ENCODE data around the gene RCCD1. TPM values are rescaled to one million over a fixed set of nuclear protein-coding genes. Genes with fewer than 3 reads are reported as not detected.

RCCD1 gene
- total RNA-seq: 10 to 100 TPM; 18.5 to 21.5 (median 20.7) TPM
- long read RNA-seq, donor 1, transcript RCCD1-201 (8 exons, 2,689 nt): major isoform, 25 of 53 reads
- long read RNA-seq, donor 1, partial matches to known transcripts: 17 of 53 reads
- long read RNA-seq, donor 1, other reads (novel, unspliced or antisense): 9 of 53 reads
- long read RNA-seq, donor 2, transcript RCCD1-201 (8 exons, 2,689 nt): major isoform, 5 of 21 reads
- long read RNA-seq, donor 2, partial matches to known transcripts: 6 of 21 reads
- long read RNA-seq, donor 2, other reads (novel, unspliced or antisense): 10 of 21 reads

DNA sequence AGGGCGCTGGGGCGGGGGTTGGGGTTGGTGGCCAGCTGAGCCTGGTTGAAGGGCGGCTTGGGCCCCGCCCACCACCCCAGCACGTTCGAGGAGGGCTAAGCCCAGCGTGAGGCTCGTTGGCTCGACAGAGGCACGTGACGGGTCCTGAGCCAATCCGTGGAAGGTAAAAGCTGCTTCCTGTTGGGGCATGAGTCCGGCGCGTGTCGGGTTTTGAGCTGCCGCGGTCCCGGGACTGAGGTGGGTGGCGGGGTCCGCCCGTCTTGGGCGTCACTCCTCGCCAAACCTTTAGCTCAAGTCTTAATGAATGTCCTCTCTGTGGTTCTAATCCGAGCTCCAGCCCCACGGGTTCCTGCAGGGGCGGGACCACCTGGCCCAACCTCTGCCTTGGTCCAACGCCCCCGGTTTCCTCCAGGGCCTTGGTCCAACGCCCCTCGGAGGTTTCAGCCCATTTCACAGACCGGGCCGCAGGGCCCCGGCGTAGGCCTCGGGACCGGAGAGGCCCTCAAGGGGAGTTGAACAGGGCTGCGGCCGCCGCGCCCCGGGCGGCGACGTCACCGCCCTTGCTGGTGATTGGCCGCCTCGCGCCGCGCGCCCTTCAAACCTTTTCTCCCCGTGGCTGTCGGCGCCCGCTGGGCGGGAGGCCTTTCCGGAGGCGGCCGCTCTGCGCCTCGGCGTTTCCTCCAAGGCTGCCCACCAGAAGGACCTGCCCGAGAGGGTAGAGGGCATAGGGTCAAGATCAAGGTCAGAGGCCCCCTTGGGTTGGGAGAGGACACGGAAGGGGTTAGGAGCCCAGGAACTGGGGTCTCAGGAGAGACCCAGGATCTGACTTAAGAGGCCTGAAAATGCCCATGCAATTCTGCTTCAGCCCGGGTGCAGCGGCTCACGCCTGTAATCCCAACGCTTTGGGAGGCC lies at the start of gene RCCD1:
Gene RCCD1, plus strand, starts transcription at position 173 of the 912 bp plus-strand sequence. CDS start 1,851 bp downstream, outside the sequence.
- peaks cover 16% of the 10 kb centered on the region for H3K4me1 ChIP-seq (ENCODE audit: low read depth)
- peak within 1 kb of the TSS; percentile 65 for H3K4me3 ChIP-seq
- H3K9me3 ChIP-seq: no peaks in the 10 kb centered on the region
- DNase-seq (peak; percentile 95 to 97 (median 96)), ATAC-seq (peak; percentile 90)
- intact Hi-C loops (cut with DNase I, micrococcal nuclease): loop anchor here in 1 of 2 donors (10.0 kb wide), 1 partner anchor 310 kb away; no protein-coding TSS in a partner anchor
- TF ChIP-seq CTCF (IDR thresholded peaks at IDR 0.05): no peak
- no peaks in the 10 kb centered on the region for H3K36me3 ChIP-seq (ENCODE audit: low read depth)

GRCh38 chr15:90905306-90906180 lies 49.1 kb upstream of the RCCD1 start:
- H3K4me1 ChIP-seq (ENCODE audit: low read depth): peaks cover 19% of the 10 kb centered on the region
- DNase-seq: peak in 2 of 3 donors; percentile 24 to 47
- no peaks in the 10 kb centered on the region for H3K36me3 ChIP-seq (ENCODE audit: low read depth)
- intact Hi-C loops (cut with DNase I, micrococcal nuclease): no loop called here
- H3K4me3 ChIP-seq: no peak overlapping the region
- TF ChIP-seq CTCF (IDR thresholded peaks at IDR 0.05): no peak
- ATAC-seq: no peak
- no peaks in the 10 kb centered on the region for H3K9me3 ChIP-seq

- ATAC-seq: no peak
- H3K4me3 ChIP-seq: no peak overlapping the region
- no peak for TF ChIP-seq CTCF (IDR thresholded peaks at IDR 0.05)
- peaks cover 3% of the 10 kb centered on the region for H3K36me3 ChIP-seq (ENCODE audit: low read depth)
- H3K4me1 ChIP-seq (ENCODE audit: low read depth): peaks cover 19% of the 10 kb centered on the region
- peak in 1 of 3 donors; percentile 16 for DNase-seq
- intact Hi-C loops (cut with DNase I, micrococcal nuclease): no loop called here
- no peaks in the 10 kb centered on the region for H3K9me3 ChIP-seq
These were observed 48.4 kb upstream of the RCCD1 start for GRCh38 chr15:90906181-90906849.

- Histone ChIP-seq H3K9me3 (no peaks in the 10 kb centered on the region), H3K36me3 (ENCODE audit: low read depth) (peaks cover 9% of the 10 kb centered on the region), H3K4me1 (ENCODE audit: low read depth) (peaks cover 13% of the 10 kb centered on the region), H3K4me3 (no peak overlapping the region)
- intact Hi-C loops (cut with DNase I, micrococcal nuclease): no loop called here
- peak in 2 of 3 donors; percentile 26 to 44 for DNase-seq
- ATAC-seq: no peak
- TF ChIP-seq CTCF (IDR thresholded peaks at IDR 0.05): no peak
These were observed 47.5 kb upstream of the RCCD1 start for GRCh38 chr15:90907051-90907660.
